Osteocyte (in vitro differentiated cells): Measurements from ENCODE around the gene CMSS1. TPM values are rescaled to one million over a fixed set of nuclear protein-coding genes. Genes with fewer than 3 reads are reported as not detected.
A peak's percentile ranks its signal among the peaks of the same experiment; 100 is the strongest.

Experiments used
- DNase-seq: peaks from one replicate; pipeline ENCODE4 v3.0.0; 2021; ENCODE audit warnings: mixed read lengths; ENCODE audit not compliant: unreplicated experiment; ENCODE audit errors: extremely low spot score
- H3K27ac Mint-ChIP-seq: one replicate; pipeline ENCODE4 v1.8.0; 2021; ENCODE audit warnings: mild to moderate bottlenecking, mixed read lengths; ENCODE audit not compliant: unreplicated experiment
- H3K27me3 Mint-ChIP-seq: one replicate; pipeline ENCODE4 v1.8.0; 2021; ENCODE audit warnings: mixed read lengths; ENCODE audit not compliant: unreplicated experiment
- H3K36me3 Mint-ChIP-seq: one replicate; pipeline ENCODE4 v1.8.0; 2021; ENCODE audit warnings: mixed read lengths; ENCODE audit not compliant: unreplicated experiment
- H3K4me1 Mint-ChIP-seq: one replicate; pipeline ENCODE4 v1.8.0; 2021; ENCODE audit warnings: mixed read lengths; ENCODE audit not compliant: unreplicated experiment
- H3K4me3 Mint-ChIP-seq: one replicate; pipeline ENCODE4 v1.8.0; 2021; ENCODE audit warnings: mild to moderate bottlenecking, moderate library complexity, mixed read lengths; ENCODE audit not compliant: unreplicated experiment
- H3K9me3 Mint-ChIP-seq: one replicate; pipeline ENCODE4 v1.8.0; 2021; ENCODE audit warnings: mixed read lengths; ENCODE audit not compliant: unreplicated experiment
- total RNA-seq: library from RNA; stranded (reverse); gene quantifications from 2 replicates; pipeline ENCODE4 v1.2.1, GENCODE V29; 2021
- TF ChIP-seq, protein P1 (sequence below): fragments of 200-600 bp; sonication (generic); IDR thresholded peaks from 2 replicates; pipeline ENCODE4 v1.5.0; 2021; ENCODE audit warnings: antibody characterized with exemption, mild to moderate bottlenecking, moderate library complexity

The CMSS1 gene
- total RNA-seq, 1 donor from 2014 or later, result 38.5 TPM

DNA sequence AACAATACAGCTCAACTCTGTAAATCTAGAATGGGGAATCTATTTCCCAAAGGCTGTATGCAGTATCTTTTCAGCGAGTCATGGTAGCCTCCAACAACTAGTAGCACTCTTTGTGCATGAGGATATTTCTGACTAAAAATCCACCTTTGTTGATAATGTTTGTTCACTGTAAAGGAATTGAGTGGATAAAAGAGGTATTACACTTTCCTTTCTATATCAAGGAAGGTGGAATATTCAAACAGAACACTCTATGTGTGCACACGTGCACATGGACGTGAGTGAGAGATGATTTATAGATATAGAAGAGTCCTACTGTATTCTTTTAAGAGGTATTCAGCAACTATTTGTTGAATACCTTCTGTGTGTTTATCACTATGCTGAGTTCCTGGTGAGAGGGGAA lies 68.2 kb downstream of the CMSS1 start:
- no peak overlapping the region for H3K27ac Mint-ChIP-seq
- TF ChIP-seq, protein P1, sequence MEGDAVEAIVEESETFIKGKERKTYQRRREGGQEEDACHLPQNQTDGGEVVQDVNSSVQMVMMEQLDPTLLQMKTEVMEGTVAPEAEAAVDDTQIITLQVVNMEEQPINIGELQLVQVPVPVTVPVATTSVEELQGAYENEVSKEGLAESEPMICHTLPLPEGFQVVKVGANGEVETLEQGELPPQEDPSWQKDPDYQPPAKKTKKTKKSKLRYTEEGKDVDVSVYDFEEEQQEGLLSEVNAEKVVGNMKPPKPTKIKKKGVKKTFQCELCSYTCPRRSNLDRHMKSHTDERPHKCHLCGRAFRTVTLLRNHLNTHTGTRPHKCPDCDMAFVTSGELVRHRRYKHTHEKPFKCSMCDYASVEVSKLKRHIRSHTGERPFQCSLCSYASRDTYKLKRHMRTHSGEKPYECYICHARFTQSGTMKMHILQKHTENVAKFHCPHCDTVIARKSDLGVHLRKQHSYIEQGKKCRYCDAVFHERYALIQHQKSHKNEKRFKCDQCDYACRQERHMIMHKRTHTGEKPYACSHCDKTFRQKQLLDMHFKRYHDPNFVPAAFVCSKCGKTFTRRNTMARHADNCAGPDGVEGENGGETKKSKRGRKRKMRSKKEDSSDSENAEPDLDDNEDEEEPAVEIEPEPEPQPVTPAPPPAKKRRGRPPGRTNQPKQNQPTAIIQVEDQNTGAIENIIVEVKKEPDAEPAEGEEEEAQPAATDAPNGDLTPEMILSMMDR, result no peak
- H3K27me3 Mint-ChIP-seq, result no peaks in the 10 kb centered on the region
- H3K9me3 Mint-ChIP-seq, result peaks cover 6% of the 10 kb centered on the region
- peaks cover 7% of the 10 kb centered on the region for H3K36me3 Mint-ChIP-seq
- H3K4me3 Mint-ChIP-seq, result no peak overlapping the region
- H3K4me1 Mint-ChIP-seq, result peaks cover 4% of the 10 kb centered on the region
- DNase-seq, result no peak

DNA sequence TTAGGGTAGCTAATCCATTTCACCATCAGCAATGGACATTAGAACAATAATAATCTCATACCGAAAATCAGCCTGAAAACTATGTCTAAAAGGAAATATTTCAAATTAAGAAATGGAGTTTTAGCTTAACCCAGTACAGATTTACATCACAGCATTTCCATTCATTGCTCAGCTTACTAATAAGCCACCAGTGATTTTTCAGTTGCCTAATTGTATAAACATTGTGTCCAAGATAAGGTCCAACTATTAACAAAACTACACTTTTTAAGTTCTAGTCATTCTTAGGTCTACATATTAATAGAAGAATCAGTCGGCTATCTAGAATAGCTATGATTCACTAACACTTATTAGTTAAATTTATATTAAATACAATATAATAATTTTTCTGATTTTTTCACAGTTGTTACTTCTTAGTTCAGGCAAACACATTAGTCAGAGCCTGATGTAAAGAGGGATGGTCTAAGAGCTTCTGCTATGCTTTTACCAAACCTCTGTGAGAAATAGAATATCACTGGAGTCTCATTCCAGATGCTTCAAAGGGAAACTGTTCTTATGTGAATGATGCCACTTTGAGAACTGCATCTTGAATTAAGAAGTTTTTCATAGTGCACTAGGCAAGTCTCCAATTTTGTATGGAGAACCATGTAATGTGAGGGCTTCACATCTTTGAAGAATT lies 74.1 kb downstream of the CMSS1 start:
- Mint-ChIP-seq H3K27me3 (no peaks in the 10 kb centered on the region), H3K27ac (no peak overlapping the region), H3K4me1 (peaks cover 16% of the 10 kb centered on the region), H3K9me3 (peaks cover 12% of the 10 kb centered on the region), H3K4me3 (no peak overlapping the region), H3K36me3 (peaks cover 4% of the 10 kb centered on the region)
- TF ChIP-seq, protein P1, result no peak
- no peak for DNase-seq

DNA sequence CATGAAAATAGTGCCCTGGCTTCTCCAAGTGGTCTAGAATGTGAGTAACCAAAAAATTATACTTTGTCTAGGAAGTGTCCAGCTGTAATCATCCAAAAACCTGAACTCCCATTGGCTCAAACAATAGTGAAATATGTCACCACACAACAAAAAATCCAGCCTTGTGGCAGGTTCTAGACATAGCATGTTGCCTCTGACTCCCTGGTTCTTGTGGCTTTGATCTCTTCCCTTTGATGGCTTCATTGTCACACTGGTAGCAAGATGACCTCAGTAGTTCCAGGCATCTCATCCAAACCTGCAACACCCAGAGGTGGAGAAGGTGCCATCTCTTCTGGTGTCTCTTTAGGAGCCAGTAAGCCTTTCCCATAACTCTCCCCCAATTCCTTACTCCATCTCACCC lies 74.7 kb downstream of the CMSS1 start:
- H3K9me3 Mint-ChIP-seq, result peaks cover 12% of the 10 kb centered on the region
- no peak overlapping the region for H3K4me3 Mint-ChIP-seq
- no peak overlapping the region for H3K27ac Mint-ChIP-seq
- H3K4me1 Mint-ChIP-seq, result peaks cover 16% of the 10 kb centered on the region
- peaks cover 4% of the 10 kb centered on the region for H3K36me3 Mint-ChIP-seq
- no peaks in the 10 kb centered on the region for H3K27me3 Mint-ChIP-seq
- no peak for DNase-seq
- TF ChIP-seq, protein P1, result no peak

DNA sequence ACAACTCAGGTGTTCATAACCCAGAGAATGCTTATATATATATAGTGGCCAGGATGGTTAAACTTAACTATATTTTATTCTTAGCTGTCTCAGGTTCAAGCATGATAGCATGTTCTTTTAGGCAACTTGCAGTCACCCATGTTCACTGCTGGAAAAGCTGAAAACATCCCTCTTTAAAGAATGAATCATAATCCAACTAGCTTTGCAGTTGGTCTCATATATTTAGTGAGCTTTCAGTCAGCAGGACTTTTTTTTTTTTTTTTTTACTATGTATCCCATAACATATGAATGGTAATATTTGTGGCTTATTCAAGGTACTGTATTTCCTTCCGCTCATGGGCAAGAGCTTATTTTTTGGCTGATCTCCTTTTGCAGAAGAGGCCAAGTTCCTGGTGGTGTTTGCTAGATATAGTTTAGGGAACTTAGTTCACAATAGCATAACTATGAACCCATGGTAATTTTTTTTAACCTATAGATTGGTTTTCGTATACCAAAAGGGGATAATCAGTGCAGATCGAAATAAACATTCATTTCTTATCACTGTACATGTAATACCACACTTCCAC lies 77.6 kb downstream of the CMSS1 start:
- H3K4me3 Mint-ChIP-seq, result no peak overlapping the region
- peak overlapping the region; percentile 97 for H3K27ac Mint-ChIP-seq
- peaks cover under 1% of the 10 kb centered on the region for H3K36me3 Mint-ChIP-seq
- H3K27me3 Mint-ChIP-seq, result no peaks in the 10 kb centered on the region
- DNase-seq, result no peak
- TF ChIP-seq, protein P1, result no peak
- peaks cover 8% of the 10 kb centered on the region for H3K9me3 Mint-ChIP-seq
- peaks cover 16% of the 10 kb centered on the region for H3K4me1 Mint-ChIP-seq

DNA sequence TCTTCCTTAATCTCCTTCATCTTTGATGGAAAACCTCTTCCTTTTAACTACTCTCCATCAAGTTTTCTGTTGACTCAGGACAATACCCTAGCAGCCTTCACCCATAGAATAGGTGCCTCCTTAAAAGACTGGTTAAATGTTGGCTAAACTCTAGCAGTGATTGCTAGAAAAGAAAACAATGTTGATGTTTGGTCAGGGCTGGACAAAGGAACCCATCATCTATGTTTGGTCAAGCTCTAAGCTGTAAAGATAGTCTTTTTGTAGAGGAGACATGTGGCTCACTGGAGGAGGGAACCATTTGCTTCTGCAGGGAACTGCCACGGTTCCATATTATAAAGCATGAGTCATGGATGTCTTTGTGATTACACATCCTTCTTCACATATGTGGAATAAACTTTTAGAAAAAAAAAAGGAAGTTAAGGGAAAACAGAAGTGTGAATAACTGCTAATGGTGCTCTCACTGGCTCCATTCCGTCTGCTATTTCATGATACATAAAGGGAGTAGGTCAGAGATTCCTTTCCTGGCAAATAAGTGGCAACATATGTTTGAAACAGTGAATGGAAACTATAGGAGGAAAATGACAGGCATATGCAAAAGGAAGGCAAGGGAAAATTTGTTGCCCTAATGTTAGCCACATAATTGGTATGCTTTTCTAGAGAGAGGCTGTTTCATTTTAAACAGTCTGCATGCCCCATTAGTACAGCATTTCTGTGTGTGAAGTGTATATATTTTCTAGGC lies 78.2 kb downstream of the CMSS1 start:
- Mint-ChIP-seq H3K36me3 (no peaks in the 10 kb centered on the region), H3K9me3 (peaks cover 6% of the 10 kb centered on the region), H3K4me1 (peaks cover 20% of the 10 kb centered on the region), H3K27me3 (no peaks in the 10 kb centered on the region), H3K27ac (peak overlapping the region; percentile 97), H3K4me3 (peak overlapping the region; percentile 5)
- no peak for DNase-seq
- TF ChIP-seq, protein P1, result no peak
